ENCODE results near the gene NATD1.

- TF ChIP-seq POLR2AphosphoS5 (IDR thresholded peaks at IDR 0.05) (no peak), POLR2A (IDR thresholded peaks at IDR 0.05) (no peak), CTCF (IDR thresholded peaks at IDR 0.05) (no peak)
Measured at GRCh38 chr17:21275047-21275578, 21.9 kb upstream of the NATD1 start.
